Ecto neural progenitor cell (in vitro differentiated cells): Measurements from ENCODE around the gene PPIL4.
"Not testable (repeated sequence)": the region's sequence is repeated elsewhere in the genome, so short reads cannot be mapped to it uniquely, and the experiment has no call there.

Experiments used
- DNase-seq: peaks from one replicate; pipeline ENCODE4 v3.0.0-alpha.2; 2018; ENCODE audit warnings: low spot score

PPIL4 gene

DNA sequence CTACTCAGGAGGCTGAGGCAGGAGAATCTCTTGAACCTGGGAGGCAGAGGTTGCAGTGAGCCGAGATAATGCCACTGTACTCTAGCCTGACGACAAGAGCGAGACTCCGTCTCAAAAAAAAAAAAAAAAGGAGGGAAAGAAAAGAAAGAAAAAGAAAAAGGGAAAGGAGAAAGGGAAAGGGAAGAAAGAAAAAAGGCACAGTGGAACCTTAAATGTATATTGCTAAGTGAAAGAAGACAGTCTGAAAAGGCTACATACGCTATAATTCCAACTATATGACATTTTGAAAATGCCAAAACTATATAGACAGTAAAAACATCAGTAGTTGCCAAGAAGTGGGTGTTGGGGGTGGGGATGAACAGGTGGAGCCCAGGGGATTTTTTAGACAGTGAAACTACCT, 16.2 kb downstream of the PPIL4 start:
- no peak for DNase-seq

DNA sequence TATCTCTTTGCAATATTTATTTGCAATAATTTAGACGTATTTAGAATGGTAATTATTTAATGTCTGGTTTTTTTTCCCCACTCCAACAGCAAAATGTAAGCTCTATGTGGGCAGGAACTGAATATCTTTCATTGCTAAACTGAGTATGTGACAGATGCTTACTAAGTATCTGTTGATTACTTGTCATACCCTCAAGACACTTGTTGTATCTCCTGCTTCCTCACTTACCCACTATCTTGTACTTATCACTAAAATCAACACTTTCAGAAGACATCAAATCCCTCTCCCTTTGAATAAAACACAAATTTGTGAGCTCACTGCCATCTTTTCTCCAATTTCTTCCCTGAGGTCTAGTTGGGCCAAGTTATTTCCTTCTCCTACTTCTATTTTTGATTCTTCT, 30.3 kb downstream of the PPIL4 start:
- no peak for DNase-seq

DNA sequence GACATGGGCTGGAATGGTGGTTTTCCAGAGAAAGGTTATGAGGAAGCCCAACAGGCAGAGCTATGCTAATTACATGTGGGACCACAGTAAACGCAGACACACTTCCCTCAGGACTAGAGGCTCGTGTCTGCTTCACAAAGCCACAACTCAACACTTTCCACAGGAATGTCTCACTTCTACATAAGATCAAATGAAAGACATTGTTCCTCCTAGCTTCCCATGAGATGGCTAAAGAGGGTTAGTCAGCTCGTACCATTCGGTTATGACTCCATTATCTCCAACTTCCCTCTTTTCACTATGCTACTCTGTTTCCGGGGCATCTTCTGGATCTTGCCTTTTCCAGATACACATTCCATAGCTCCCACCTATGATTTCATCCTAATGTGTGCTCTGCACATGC, 31.9 kb downstream of the PPIL4 start:
- DNase-seq = no peak

DNA sequence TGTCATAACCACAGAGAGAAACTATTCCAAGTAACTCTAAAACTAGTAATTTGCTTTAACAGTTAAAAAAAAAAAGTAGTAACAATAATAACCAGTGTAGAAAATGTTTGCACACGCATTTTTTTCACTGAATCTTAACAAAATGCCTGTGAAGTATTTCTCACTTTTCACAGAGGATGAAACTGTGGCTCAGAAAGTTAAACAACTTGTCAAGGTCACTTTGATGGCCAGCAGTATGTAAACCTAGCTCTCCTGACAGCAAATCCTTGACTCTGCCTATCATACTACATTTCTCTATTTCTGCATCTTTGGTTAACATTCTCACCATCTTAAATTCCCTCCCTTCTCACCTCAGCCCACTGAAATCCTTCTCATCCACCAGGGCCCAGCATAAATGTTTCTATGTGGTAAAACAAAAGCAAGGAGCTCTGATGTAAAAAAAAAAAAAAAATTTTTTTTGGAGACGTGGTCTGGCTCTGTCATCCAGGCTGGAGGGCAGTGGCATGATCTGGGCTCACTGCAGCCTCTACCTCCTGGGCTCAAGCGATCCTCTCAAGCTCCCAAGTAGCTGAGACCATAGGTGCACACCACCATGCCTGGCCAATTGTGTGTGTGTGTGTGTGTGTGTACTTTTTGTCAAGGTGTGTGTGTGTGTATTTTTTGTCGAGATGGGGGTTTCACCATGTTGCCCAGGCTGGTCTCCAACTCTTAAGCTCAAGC, 34.9 kb downstream of the PPIL4 start:
- no peak for DNase-seq

DNA sequence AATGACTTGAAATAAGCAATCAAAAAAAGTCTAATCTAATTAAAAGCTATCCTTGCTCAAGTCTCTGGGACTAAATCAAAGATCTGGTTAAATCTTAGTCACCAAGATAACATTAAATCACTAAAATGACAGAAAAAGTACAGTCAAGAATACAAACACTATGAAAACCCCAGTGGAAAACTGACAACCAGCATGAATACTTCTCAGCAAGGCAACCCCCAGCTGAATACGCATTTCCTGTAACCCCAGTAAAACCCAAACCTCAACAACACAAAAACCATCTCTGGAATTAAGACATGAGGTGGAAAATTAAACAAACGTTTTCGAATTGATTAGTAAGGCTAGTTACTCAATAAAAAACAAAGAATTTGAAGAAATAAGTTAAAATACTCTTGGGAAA, 37.4 kb downstream of the PPIL4 start:
- DNase-seq = no peak

DNA sequence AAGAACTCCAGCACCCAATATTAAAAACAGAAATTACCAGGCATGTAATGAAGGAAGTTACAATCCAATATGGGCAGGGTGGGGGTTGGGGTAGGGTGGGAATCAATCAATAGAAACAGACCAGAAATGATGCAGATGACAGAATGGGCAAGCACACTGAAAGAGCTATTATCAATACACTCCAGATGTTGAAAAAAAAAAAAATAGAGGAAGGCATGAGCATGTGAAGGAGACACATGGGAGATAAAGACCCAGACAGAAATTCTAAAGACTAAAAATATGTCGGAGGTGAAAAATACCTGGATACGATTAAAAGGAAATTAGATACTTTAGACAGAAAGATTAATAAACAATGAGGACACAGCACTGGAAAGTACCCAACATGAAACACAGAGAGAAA, 42.0 kb downstream of the PPIL4 start:
- DNase-seq = no peak

DNA sequence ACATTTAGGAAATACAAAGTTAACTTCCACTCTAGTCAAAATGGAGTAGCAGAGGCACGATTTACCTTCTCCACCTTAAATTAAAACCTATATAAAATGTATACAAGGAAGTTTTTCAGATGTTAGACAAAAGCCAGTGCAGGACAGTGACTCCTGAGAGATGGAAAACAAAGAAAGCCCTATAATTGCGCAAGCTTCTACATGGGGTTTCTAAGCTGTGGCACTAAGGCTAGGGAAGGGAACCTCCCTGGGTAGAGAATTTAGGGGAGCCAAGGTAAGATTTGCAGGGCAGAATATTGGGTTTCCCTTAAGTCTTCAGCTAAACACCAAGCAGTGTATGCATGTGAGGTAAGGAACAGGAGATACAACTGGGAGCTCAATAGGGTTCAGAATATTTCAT, 42.6 kb downstream of the PPIL4 start:
- DNase-seq = no peak

DNA sequence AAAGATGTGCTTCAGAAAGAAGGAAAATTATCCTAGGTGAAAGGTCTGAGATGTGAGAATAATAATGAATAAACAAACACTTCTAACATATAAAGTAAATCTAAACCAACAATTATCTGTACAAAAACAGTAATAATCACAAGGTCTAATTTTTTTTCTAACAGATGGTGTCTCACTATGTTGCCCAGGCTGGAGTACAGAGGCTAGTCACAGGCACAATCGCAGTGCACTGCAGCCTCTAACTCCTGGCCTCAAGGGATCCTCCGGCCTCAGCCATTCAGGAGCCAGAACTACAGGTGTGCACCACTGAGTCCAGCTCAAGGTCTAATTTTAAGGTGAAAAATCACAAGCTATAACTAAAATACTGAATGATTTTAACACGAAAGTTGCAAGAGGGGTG, 44.1 kb downstream of the PPIL4 start:
- DNase-seq = no peak

DNA sequence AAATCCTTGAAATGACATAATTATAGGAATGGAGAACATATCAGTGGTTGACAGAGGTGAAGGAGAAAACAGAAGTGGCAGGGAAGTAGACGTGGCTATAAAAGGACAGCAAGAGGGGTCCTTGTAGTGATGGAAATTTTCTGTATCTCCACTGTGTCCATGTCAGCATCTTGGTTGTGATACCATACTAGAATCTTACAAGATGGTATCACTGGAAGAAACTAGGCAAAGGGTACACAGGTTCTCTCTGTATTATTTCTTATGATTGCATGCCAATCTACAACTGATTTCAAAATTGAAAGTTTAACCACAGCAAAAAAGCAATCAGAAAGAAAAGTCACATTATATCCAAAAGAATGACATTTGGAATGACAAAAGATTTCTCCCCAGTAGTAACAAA, 44.6 kb downstream of the PPIL4 start:
- no peak for DNase-seq

DNA sequence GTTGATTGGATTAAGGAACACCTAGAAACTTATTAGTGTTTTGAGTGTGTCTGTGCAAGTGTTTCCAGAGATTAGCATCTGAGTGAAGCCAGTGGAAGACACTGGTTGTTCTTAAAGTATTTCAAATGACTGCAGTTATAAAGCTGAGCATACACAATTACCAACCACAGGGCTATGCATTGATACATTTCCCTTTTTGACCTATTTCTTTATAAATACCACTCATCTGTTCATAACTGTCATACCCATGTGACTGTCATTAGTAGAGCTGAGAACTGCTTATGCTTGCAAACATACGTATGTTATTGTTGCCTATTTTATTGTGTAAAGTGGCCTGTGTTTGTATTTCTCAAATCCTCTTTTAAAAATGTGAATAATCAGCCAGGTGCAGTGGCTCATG, 45.7 kb downstream of the PPIL4 start:
- no peak for DNase-seq

DNA sequence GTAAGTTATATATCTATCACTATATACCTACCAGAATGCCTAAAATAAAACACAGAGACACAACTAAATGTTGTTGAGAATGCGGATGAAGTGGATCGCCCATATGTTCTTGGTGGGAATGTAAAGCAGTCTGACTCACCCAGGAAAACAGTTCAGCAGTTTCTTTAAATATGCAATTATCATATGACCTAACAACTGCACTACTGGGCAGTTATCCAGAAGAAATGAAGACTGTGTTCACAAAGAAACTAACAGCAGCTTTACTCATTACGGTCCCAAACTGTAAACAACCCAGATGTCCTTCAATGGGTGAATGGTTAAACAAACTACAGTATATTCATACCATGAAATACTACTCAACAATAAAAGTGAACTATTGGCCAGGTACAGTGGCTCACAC, 46.8 kb downstream of the PPIL4 start:
- no peak for DNase-seq

DNA sequence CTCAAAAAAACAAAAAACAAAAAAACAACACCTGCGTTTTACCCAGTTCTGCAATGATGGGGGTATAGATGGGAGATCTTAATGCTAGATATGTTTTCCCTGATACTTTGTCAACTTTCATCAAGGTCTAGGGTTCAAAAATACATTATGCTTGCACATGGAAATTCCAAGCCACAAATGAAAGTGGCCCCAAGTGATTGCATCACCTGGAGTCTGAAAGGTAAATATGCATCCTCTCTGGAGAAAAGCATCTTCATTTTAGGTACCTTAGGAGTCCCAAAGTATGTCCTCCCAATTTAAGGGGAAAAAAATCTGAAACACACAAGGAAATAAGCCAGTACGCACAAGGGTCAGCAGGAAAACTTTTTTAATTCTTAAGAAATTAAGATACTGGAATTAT, 48.5 kb downstream of the PPIL4 start:
- no peak for DNase-seq

DNA sequence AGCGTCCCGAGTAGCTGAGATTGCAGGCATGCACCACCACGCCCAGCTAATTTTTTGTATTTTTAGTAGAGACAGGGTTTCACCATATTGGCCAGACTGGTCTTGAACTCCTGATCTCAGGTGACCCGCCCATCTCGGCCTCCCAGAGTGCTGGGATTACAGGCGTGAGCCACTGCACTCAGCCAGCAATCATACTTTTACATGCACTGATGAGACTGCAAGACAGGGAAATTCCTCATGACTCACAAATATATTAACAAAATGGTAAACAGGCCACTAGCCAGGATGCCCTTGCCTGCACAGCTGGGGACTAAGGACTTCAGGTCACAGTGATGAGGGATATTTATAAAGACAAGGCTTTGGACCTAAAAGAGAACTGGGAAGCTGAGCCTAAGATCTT, 49.2 kb downstream of the PPIL4 start:
- DNase-seq = not testable (repeated sequence)

DNA sequence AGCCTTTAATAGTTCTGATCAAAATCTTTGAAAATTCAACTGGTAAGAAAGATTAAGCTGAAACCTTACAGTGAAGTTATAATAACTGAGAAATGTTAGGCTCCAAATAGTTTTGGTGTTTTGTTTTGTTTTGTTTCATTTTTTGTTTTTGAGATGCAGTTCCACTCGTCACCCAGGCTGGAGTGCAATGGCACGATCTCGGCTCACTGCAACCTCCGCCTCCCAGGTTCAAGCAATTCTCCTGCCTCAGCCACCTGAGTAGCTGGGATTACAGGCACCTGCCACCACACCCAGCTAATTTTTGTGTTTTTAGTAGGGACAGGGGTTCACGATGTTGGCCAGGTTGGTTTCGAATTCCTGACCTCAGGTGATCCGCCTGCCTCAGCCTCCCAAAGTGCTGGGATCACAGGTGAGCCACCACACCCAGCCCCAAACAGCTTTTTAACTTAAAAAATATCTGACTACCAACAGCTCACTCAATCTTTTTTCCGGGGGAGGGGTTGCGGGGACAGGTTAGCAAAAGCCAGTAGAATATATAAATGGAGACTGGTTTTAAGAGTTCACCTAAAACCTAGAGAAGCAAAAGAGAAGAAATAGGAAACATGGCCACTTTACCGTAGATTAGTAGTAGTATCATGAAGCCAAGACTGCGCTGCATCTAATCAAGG, 50.4 kb downstream of the PPIL4 start:
- not testable (repeated sequence) for DNase-seq

DNA sequence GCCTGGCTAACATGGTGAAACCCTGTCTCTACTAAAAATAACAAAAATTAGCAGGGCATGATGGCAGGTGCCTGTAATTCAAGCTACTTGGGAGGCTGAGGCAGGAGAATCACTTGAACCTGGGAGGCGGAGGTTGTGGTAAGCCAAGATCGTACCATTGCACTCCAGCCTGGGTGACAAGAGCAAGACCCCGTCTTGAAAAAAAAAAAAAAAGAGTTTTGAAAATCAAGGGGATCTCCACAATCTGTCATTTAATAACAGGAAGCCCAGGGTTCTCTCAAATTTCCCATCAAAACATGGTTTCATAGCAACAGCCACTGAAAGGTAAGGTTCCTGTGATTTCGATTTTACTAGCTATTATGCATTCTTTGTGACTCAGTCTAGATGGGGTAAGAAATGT, 51.0 kb downstream of the PPIL4 start:
- DNase-seq = not testable (repeated sequence)

DNA sequence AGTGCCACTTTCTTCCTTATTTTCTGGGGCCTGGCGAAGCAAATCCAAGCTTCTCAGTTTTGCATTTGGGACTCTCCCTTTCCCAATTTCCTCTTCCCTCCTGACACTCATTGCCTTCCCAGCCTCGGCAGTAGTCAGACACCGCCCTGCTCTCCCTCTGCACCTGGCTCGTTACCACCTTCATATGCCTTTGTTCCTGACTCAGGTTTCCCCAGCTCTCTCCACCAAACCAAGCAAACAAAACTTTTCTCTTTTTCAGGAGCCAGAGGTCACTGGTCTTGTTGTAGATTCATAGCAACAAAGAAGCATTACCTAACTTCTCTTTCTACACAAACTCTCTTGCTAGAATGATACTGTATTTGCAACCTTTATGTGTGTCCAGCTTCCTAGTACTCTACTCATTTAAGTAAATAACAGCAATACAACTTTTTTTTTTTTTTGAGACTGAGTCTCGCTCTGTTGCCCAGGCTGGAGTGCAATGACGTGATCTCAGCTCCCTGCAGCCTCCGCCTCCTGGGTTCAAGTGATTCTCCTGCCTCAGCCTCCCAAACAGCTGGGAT, 52.0 kb downstream of the PPIL4 start:
- no peak for DNase-seq

DNA sequence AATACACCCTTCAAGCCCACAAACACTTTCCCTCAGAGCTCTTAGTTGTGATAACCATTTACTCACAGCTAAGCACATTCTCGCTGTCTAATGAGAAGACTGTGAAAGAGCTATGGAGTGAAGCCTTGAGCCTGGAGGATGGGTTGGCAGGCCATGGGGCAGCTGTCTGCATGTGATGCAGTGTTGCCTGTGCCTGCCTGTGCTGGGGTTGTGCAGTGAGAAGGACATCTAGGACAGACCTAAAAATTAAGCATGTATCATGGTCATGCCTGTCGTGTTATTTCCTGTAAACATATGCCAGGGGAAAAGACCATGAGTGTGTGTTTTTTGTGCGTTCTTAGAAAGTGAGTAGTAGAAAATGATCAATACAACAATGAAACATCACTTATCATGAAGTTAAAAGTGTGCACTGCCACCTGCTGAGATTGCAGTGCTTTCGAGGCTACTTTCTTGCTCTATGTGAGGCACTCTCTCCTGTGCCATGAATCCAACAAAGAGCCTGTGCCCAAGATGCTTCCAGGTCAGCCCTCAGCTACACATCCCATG, 53.0 kb downstream of the PPIL4 start:
- no peak for DNase-seq

DNA sequence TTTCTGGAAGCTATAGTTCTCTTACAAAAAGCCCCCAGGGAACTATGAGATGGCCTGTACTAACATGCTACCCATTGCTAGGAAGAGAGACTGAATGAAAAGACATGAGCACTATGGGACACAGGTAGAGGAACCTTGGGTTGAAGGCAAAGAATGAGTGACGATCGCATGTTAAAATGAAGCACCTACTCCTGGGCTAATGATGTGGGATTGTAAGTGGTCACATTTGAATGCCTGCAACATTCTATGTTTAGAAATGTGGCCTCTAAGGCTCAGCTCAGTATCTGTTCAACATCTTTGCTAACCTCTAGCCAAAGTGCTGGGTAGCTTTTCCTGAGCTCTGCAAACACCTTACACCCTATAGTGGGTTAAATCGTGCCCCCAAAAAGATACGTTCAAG, 55.9 kb downstream of the PPIL4 start:
- no peak for DNase-seq

DNA sequence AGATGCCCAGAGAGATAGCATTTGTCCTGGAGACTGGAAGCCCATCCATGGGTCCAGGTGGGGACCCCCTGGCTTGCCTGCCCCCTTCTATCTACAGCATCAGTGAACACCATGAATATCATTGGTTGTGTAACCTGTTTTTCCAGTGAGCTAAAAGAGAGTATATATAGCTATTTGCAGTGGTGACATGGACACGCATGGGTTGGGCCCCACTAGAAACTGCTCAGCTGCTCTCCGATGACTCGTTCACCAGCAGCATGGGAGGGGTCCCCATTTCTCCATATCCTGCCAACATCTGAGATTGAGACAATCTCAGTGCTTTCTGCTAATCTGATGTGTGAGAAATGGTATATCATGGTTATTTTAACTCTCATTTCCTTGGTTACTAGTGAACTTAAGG, 57.0 kb downstream of the PPIL4 start:
- DNase-seq = no peak

DNA sequence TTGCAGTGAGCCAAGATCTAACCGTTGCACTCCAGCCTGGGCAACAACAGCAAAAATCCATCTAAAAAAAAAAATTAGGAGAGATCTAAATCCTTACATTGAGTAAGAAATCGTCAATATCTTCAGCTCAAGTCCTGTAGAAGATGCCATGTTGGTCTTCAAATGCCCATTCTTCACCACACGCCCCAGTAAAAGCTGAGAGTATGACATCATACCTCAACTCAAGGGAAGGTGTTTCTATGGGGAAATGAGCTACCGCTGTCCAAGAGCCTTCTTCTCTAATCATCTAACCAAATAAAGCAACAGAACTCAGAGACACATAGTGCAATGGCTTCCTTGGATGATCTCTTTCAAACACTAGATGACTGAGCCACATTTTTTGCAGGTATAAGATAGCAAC, 58.5 kb downstream of the PPIL4 start:
- no peak for DNase-seq

DNA sequence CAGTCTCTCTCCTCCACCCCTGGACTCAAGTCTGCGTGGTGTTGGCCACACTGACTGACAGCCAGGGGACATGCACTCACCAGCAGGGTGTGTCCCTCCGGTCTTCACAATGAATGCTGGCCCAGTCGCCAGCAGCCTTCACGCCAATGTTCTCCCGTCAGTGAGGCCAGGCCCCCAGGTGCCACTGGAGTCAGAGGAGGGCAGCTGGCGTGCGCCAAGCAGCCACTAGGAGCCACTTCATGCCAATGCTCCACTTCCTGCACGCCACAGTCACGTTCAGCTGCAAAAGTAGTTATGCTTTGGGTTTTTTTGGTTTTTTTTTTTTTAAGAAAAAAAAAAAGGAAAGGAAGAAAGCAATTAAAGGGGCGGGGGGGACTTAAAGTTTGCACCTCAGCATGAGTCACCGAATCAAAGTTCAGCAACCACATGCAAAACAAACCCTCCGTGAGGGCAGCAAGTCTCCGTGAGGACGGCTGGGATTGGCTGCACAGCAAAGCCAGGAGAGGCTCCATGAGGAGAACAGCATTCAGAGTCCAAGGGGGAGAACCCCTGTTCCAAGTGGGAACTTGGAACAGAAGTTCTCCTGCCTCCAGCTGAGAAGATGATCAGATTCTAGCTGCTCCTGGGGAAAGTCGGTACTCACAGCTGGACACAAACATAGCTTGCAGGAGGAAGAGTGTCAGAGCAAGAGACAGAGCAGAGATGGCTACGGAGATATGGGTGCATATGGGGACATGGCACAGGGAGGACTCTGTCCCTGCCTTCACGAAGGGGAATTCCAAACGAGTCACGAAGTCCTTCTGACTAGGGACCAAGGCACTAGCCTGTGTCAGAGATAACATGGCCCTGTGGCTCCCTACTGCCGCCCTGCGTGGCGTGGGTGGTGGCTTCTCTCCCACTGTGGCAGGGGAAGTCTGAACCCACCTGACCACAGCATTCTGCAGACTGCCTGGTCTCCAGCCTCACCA, 60.8 kb downstream of the PPIL4 start, which contains the start of gene ZC3H12D:
ZC3H12D (minus strand) TSS at position 282 of the 968 bp plus-strand sequence. CDS start 10,471 bp downstream, outside the sequence.
- no peak for DNase-seq
